ENCODE results near the gene NANOS2. TPM values are rescaled to one million over a fixed set of nuclear protein-coding genes. Genes with fewer than 3 reads are reported as not detected.

NANOS2 gene
- total and polyA plus RNA-seq, 4 donors = not detected

- Histone ChIP-seq H3K4me3 (ENCODE audit: low read length in 2 of 2) (no peak overlapping the region), H3K27ac (ENCODE audit: low read depth in 1 of 2, low read length in 2 of 2) (no peak overlapping the region), H3K4me1 (ENCODE audit: control insufficient read depth in 1 of 2, insufficient read depth in 2 of 2, low read length in 2 of 2) (peaks cover 0 to 3% of the 10 kb centered on the region in 2 donors), H3K27me3 (ENCODE audit: control insufficient read depth in 1 of 2, insufficient read depth in 2 of 2, low read length in 1 of 2) (no peaks in the 10 kb centered on the region), H3K36me3 (ENCODE audit: control insufficient read depth in 1 of 2, insufficient read depth in 2 of 2, low read length in 1 of 2) (no peaks in the 10 kb centered on the region), H3K9me3 (ENCODE audit: control insufficient read depth, low read length) (no peaks in the 10 kb centered on the region)
- WGBS, 2 donors = 64 to 68% methylated on average over 6 of the region's 6 CpGs
- DNase-seq (no peak), ATAC-seq (ENCODE audit: low FRiP score) (no peak)
- intact Hi-C loops (cut with DNase I) = no loop called here
Measured at GRCh38 chr19:45889210-45889885, 25.2 kb downstream of the NANOS2 start.

GRCh38 chr19:45887200-45887710 is 27.3 kb downstream of the NANOS2 start:
- 33 to 36% methylated on average over 10 of the region's 10 CpGs for WGBS, 2 donors
- Histone ChIP-seq H3K27me3 (ENCODE audit: control insufficient read depth in 1 of 2, insufficient read depth in 2 of 2, low read length in 1 of 2) (no peaks in the 10 kb centered on the region), H3K4me3 (ENCODE audit: low read length in 2 of 2) (peak overlapping the region in 1 of 2 donors; percentile 77), H3K4me1 (ENCODE audit: control insufficient read depth in 1 of 2, insufficient read depth in 2 of 2, low read length in 2 of 2) (peaks cover 0 to 3% of the 10 kb centered on the region in 2 donors), H3K27ac (ENCODE audit: low read depth in 1 of 2, low read length in 2 of 2) (peak overlapping the region; percentile 68 to 76), H3K9me3 (ENCODE audit: control insufficient read depth, low read length) (no peaks in the 10 kb centered on the region), H3K36me3 (ENCODE audit: control insufficient read depth in 1 of 2, insufficient read depth in 2 of 2, low read length in 1 of 2) (no peaks in the 10 kb centered on the region)
- DNase-seq (no peak), ATAC-seq (ENCODE audit: low FRiP score) (no peak)
- intact Hi-C loops (cut with DNase I) = no loop called here

- Histone ChIP-seq H3K4me3 (ENCODE audit: low read length in 2 of 2) (peak overlapping the region; percentile 77 to 88), H3K36me3 (ENCODE audit: control insufficient read depth in 1 of 2, insufficient read depth in 2 of 2, low read length in 1 of 2) (no peaks in the 10 kb centered on the region), H3K9me3 (ENCODE audit: control insufficient read depth, low read length) (no peaks in the 10 kb centered on the region), H3K4me1 (ENCODE audit: control insufficient read depth in 1 of 2, insufficient read depth in 2 of 2, low read length in 2 of 2) (peaks cover 0 to 3% of the 10 kb centered on the region in 2 donors), H3K27me3 (ENCODE audit: control insufficient read depth in 1 of 2, insufficient read depth in 2 of 2, low read length in 1 of 2) (no peaks in the 10 kb centered on the region), H3K27ac (ENCODE audit: low read depth in 1 of 2, low read length in 2 of 2) (peak overlapping the region; percentile 68 to 76)
- DNase-seq = peak; percentile 94 to 96
- intact Hi-C loops (cut with DNase I) = no loop called here
- ATAC-seq (ENCODE audit: low FRiP score) = peak; percentile 96
- WGBS, 2 donors = 0 to 1% methylated on average over 30 to 32 of the region's 32 CpGs
Measured at GRCh38 chr19:45886427-45887199, 28.0 kb downstream of the NANOS2 start.

- 0% methylated on average over 57 to 107 of the region's 107 CpGs for WGBS, 2 donors
- intact Hi-C loops (cut with DNase I) = no loop called here
- ATAC-seq (ENCODE audit: low FRiP score) (peak; percentile 93), DNase-seq (peak; percentile 95 to 96)
- Histone ChIP-seq H3K36me3 (ENCODE audit: control insufficient read depth in 1 of 2, insufficient read depth in 2 of 2, low read length in 1 of 2) (no peaks in the 10 kb centered on the region), H3K9me3 (ENCODE audit: control insufficient read depth, low read length) (no peaks in the 10 kb centered on the region), H3K27me3 (ENCODE audit: control insufficient read depth in 1 of 2, insufficient read depth in 2 of 2, low read length in 1 of 2) (no peaks in the 10 kb centered on the region), H3K4me3 (ENCODE audit: low read length in 2 of 2) (peak within 1 kb of the TSS; percentile 77 to 88), H3K4me1 (ENCODE audit: control insufficient read depth in 1 of 2, insufficient read depth in 2 of 2, low read length in 2 of 2) (peaks cover 0 to 3% of the 10 kb centered on the region in 2 donors), H3K27ac (ENCODE audit: low read depth in 1 of 2, low read length in 2 of 2) (peak within 1 kb of the TSS; percentile 68 to 76)
Measured at GRCh38 chr19:45885556-45886426, 28.8 kb downstream of the NANOS2 start, which contains the start of gene IRF2BP1. Gene IRF2BP1, minus strand, starts transcription at chr19:45886141. Its CDS starts 367 bp downstream, at chr19:45885774.

- H3K9me3 ChIP-seq (ENCODE audit: control insufficient read depth, low read length) = no peaks in the 10 kb centered on the region
- DNase-seq (no peak), ATAC-seq (ENCODE audit: low FRiP score) (no peak)
- intact Hi-C loops (cut with DNase I) = loop anchor here in 1 of 2 donors (5.0 kb wide), 1 partner anchor 68 kb away; the partner anchor contains the start of gene RSPH6A
- H3K4me3 ChIP-seq (ENCODE audit: low read length in 2 of 2) = peak overlapping the region; percentile 59 to 88
- H3K27me3 ChIP-seq (ENCODE audit: control insufficient read depth in 1 of 2, insufficient read depth in 2 of 2, low read length in 1 of 2) = no peaks in the 10 kb centered on the region
- no peak overlapping the region for H3K27ac ChIP-seq (ENCODE audit: low read depth in 1 of 2, low read length in 2 of 2)
- peaks cover 0 to 3% of the 10 kb centered on the region in 2 donors for H3K4me1 ChIP-seq (ENCODE audit: control insufficient read depth in 1 of 2, insufficient read depth in 2 of 2, low read length in 2 of 2)
- 53 to 54% methylated on average over 68 to 72 of the region's 72 CpGs for WGBS, 2 donors
- H3K36me3 ChIP-seq (ENCODE audit: control insufficient read depth in 1 of 2, insufficient read depth in 2 of 2, low read length in 1 of 2) = no peaks in the 10 kb centered on the region
Measured at GRCh38 chr19:45884682-45885555, 29.7 kb downstream of the NANOS2 start.

GRCh38 chr19:45883881-45884681 is 30.5 kb downstream of the NANOS2 start:
- peaks cover 0 to 3% of the 10 kb centered on the region in 2 donors for H3K4me1 ChIP-seq (ENCODE audit: control insufficient read depth in 1 of 2, insufficient read depth in 2 of 2, low read length in 2 of 2)
- DNase-seq (no peak), ATAC-seq (ENCODE audit: low FRiP score) (no peak)
- no peaks in the 10 kb centered on the region for H3K9me3 ChIP-seq (ENCODE audit: control insufficient read depth, low read length)
- WGBS, 2 donors = 84 to 87% methylated on average over 50 to 57 of the region's 57 CpGs
- no peaks in the 10 kb centered on the region for H3K27me3 ChIP-seq (ENCODE audit: control insufficient read depth in 1 of 2, insufficient read depth in 2 of 2, low read length in 1 of 2)
- no peak overlapping the region for H3K4me3 ChIP-seq (ENCODE audit: low read length in 2 of 2)
- no peak overlapping the region for H3K27ac ChIP-seq (ENCODE audit: low read depth in 1 of 2, low read length in 2 of 2)
- intact Hi-C loops (cut with DNase I) = loop anchor here in 1 of 2 donors (5.0 kb wide), 1 partner anchor 67 kb away; the partner anchor contains the start of gene RSPH6A
- no peaks in the 10 kb centered on the region for H3K36me3 ChIP-seq (ENCODE audit: control insufficient read depth in 1 of 2, insufficient read depth in 2 of 2, low read length in 1 of 2)

- WGBS, 2 donors = 27 to 36% methylated on average over 5 of the region's 5 CpGs
- H3K4me1 ChIP-seq (ENCODE audit: control insufficient read depth in 1 of 2, insufficient read depth in 2 of 2, low read length in 2 of 2) = peaks cover 0 to 3% of the 10 kb centered on the region in 2 donors
Measured at GRCh38 chr19:45883586-45883880, 31.0 kb downstream of the NANOS2 start.

More at GRCh38 chr19:45883586-45883880, 31.0 kb downstream of the NANOS2 start:
- Histone ChIP-seq H3K4me3 (ENCODE audit: low read length in 2 of 2) (no peak overlapping the region), H3K9me3 (ENCODE audit: control insufficient read depth, low read length) (no peaks in the 10 kb centered on the region), H3K27ac (ENCODE audit: low read depth in 1 of 2, low read length in 2 of 2) (no peak overlapping the region), H3K36me3 (ENCODE audit: control insufficient read depth in 1 of 2, insufficient read depth in 2 of 2, low read length in 1 of 2) (no peaks in the 10 kb centered on the region), H3K27me3 (ENCODE audit: control insufficient read depth in 1 of 2, insufficient read depth in 2 of 2, low read length in 1 of 2) (no peaks in the 10 kb centered on the region)
- intact Hi-C loops (cut with DNase I) = loop anchor here in 1 of 2 donors (5.0 kb wide), 1 partner anchor 66 kb away; the partner anchor contains the start of gene RSPH6A
- DNase-seq = no peak
- ATAC-seq (ENCODE audit: low FRiP score) = no peak
